A673 (cell line): ENCODE results near the gene RNF5. TPM values are rescaled to one million over a fixed set of nuclear protein-coding genes. Genes with fewer than 3 reads are reported as not detected.
A peak's percentile ranks its signal among the peaks of the same experiment; 100 is the strongest.

ENCODE experiments used
- BruUV-seq: library from RNA; stranded (reverse); fragments of 400-500 nt; replicated peaks from 2 replicates; lab custom pipeline; 2021; lab: Mats Ljungman, UMichigan
- CTCF ChIA-PET: fragments of 300-600 bp; sonication (Branson Sonifier 250); formaldehyde crosslinking; loops from one replicate; lab custom pipeline; 2022; ENCODE audit warnings: antibody characterized with exemption; lab: Charles Lee
- POLR2A ChIA-PET: fragments of 300-600 bp; sonication (Branson Sonifier 250); formaldehyde crosslinking; loops from one replicate; lab custom pipeline; 2022; ENCODE audit warnings: antibody characterized with exemption; ENCODE audit not compliant: low non-redundant PET; lab: Charles Lee
- DNase-seq: peaks from one replicate; pipeline ENCODE4 v3.0.0-alpha.2; 2015; ENCODE audit warnings: low spot score
- H3K27ac ChIP-seq: fragments of 200-600 bp; sonication (generic); 2 replicates; pipeline ENCODE4 v1.5.1; 2016; ENCODE audit warnings: mixed run types, low read depth, mild to moderate bottlenecking, mixed read lengths, antibody characterized with exemption, low read length; ENCODE audit not compliant: poor library complexity, severe bottlenecking
- H3K27me3 ChIP-seq: fragments of 200-600 bp; sonication (generic); replicated peaks from 2 replicates; pipeline ENCODE4 v1.6.1; 2017; ENCODE audit warnings: mixed run types, low read depth, mild to moderate bottlenecking, mixed read lengths, antibody characterized with exemption, low read length; ENCODE audit not compliant: insufficient read depth, poor library complexity
- H3K36me3 ChIP-seq: fragments of 200-600 bp; sonication (generic); 2 replicates; pipeline ENCODE4 v1.6.1; 2016; ENCODE audit warnings: mixed run types, mild to moderate bottlenecking, mixed read lengths, antibody characterized with exemption, low read length; ENCODE audit not compliant: insufficient read depth, poor library complexity, severe bottlenecking
- H3K4me1 ChIP-seq: fragments of 200-600 bp; sonication (generic); 2 replicates; pipeline ENCODE4 v1.6.1; 2017; ENCODE audit warnings: mixed run types, mild to moderate bottlenecking, mixed read lengths, antibody characterized with exemption, low read length; ENCODE audit not compliant: insufficient read depth, poor library complexity, severe bottlenecking
- H3K4me3 ChIP-seq: fragments of 200-600 bp; sonication (generic); 2 replicates; pipeline ENCODE4 v1.5.1; 2016; ENCODE audit warnings: low read depth, mixed run types, mild to moderate bottlenecking, mixed read lengths, low read length; ENCODE audit not compliant: poor library complexity, severe bottlenecking
- H3K9me3 ChIP-seq: fragments of 200-600 bp; sonication (generic); 2 replicates; pipeline ENCODE4 v1.6.1; 2016; ENCODE audit warnings: mixed run types, low read depth, mild to moderate bottlenecking, mixed read lengths, antibody characterized with exemption, low read length; ENCODE audit not compliant: poor library complexity, severe bottlenecking
- CTCF ChIP-seq: fragments of 300-800, 200-600 bp; sonication (generic); conservative IDR thresholded peaks from 2 replicates; pipeline ENCODE4 v1.5.1; 2017; ENCODE audit warnings: low read depth, mild to moderate bottlenecking, antibody characterized with exemption, low read length, moderate library complexity, mixed read lengths
- EZH2 ChIP-seq: fragments of 200-600 bp; sonication (generic); IDR thresholded peaks from 2 replicates; pipeline ENCODE4 v1.6.1; 2017; ENCODE audit warnings: borderline replicate concordance, low read depth, mild to moderate bottlenecking, mixed read lengths, antibody characterized with exemption, low read length; ENCODE audit not compliant: poor library complexity, severe bottlenecking
- intact Hi-C: fragments of 100-400 bp; cut with micrococcal nuclease; formaldehyde crosslinking; loops from one replicate; pipeline ENCODE4 v1.10.0; 2022; ENCODE audit not compliant: unreplicated experiment
- total RNA-seq: library from RNA; stranded (reverse); gene quantifications from 2 replicates; pipeline ENCODE4 v1.2.3, GENCODE V29; 2021

RNF5 gene
- total RNA-seq, 1 experiment from 2014 or later = 62.9 TPM

- H3K36me3 ChIP-seq = peaks cover 29% of the 10 kb centered on the region
- H3K27ac ChIP-seq = no peak overlapping the region
- BruUV-seq = no TSS peak
- DNase-seq = no peak
- TF ChIP-seq CTCF (no peak), EZH2 (no peak)
- H3K4me1 ChIP-seq = peaks cover 21% of the 10 kb centered on the region
- POLR2A ChIA-PET = no interaction called here
- H3K4me3 ChIP-seq = no peak overlapping the region
- CTCF ChIA-PET = no interaction called here
- intact Hi-C loops = no loop called here
- H3K9me3 ChIP-seq = no peaks in the 10 kb centered on the region
- H3K27me3 ChIP-seq = no peaks in the 10 kb centered on the region
Measured at GRCh38 chr6:32156891-32157290, 21.3 kb upstream of the RNF5 start.

- TF ChIP-seq EZH2 (no peak), CTCF (no peak)
- Histone ChIP-seq H3K27me3 (no peaks in the 10 kb centered on the region), H3K4me1 (peaks cover 10% of the 10 kb centered on the region), H3K36me3 (peaks cover 29% of the 10 kb centered on the region), H3K4me3 (no peak overlapping the region), H3K9me3 (no peaks in the 10 kb centered on the region), H3K27ac (no peak overlapping the region)
- intact Hi-C loops = no loop called here
- no TSS peak for BruUV-seq
- ChIA-PET CTCF (no interaction called here), POLR2A (no interaction called here)
- DNase-seq = no peak
Measured at GRCh38 chr6:32158052-32158451, 20.2 kb upstream of the RNF5 start.

- BruUV-seq = no TSS peak
- intact Hi-C loops = no loop called here
- CTCF ChIA-PET = interaction anchor here (0.6 kb wide), 1 partner anchor 27 kb away, joined by 3 read pairs; no protein-coding TSS in a partner anchor
- POLR2A ChIA-PET = interaction anchor here (1.1 kb wide), 1 partner anchor 14 kb away, joined by 5 read pairs; the partner anchor contains the start of gene RNF5
- Histone ChIP-seq H3K36me3 (peaks cover 23% of the 10 kb centered on the region), H3K27me3 (no peaks in the 10 kb centered on the region), H3K9me3 (no peaks in the 10 kb centered on the region), H3K4me1 (peaks cover 17% of the 10 kb centered on the region), H3K4me3 (no peak overlapping the region), H3K27ac (peak overlapping the region; percentile 85)
- DNase-seq = peak; percentile 75
- TF ChIP-seq CTCF (no peak), EZH2 (no peak)
Measured at GRCh38 chr6:32163559-32164258, 14.5 kb upstream of the RNF5 start.
